ENCODE measurements around the gene IQCH.

DNA sequence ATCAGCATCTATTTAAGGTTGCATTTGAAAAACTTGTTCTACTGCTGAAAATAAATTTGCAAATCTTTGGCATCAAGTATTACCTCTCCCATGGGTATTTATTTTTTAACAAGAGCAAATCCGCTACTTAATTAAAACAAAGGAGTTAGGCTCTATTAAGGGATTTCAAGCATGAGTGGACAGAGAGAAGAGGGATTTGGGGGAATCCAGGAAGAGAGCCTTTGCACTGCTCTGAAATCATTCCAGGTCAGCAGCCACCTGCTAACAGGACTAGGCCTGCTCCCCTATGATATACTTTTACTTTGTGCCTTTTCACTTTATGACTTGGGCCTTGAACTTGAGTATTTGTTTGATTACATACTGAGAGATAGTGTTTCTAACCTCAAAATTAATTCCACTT, 57.1 kb downstream of the IQCH start:
- TF ChIP-seq TCF7L2 (IDR thresholded peaks at IDR 0.05; ENCODE audit: low read depth, low read length) (no peak), BCOR (IDR thresholded peaks at IDR 0.05) (no peak), SMARCA5 (IDR thresholded peaks at IDR 0.05) (no peak), PHF21A (IDR thresholded peaks at IDR 0.05; ENCODE audit: borderline replicate concordance, low read depth) (no peak), SRSF9 (IDR thresholded peaks at IDR 0.05; ENCODE audit: borderline replicate concordance, low read depth, low read length) (no peak), ZNF589 (CRISPR knock-in tag; IDR thresholded peaks at IDR 0.05; ENCODE audit: low read depth) (no peak), ZNF24 (IDR thresholded peaks at IDR 0.05) (no peak)
- TF ChIP-seq, protein P1, sequence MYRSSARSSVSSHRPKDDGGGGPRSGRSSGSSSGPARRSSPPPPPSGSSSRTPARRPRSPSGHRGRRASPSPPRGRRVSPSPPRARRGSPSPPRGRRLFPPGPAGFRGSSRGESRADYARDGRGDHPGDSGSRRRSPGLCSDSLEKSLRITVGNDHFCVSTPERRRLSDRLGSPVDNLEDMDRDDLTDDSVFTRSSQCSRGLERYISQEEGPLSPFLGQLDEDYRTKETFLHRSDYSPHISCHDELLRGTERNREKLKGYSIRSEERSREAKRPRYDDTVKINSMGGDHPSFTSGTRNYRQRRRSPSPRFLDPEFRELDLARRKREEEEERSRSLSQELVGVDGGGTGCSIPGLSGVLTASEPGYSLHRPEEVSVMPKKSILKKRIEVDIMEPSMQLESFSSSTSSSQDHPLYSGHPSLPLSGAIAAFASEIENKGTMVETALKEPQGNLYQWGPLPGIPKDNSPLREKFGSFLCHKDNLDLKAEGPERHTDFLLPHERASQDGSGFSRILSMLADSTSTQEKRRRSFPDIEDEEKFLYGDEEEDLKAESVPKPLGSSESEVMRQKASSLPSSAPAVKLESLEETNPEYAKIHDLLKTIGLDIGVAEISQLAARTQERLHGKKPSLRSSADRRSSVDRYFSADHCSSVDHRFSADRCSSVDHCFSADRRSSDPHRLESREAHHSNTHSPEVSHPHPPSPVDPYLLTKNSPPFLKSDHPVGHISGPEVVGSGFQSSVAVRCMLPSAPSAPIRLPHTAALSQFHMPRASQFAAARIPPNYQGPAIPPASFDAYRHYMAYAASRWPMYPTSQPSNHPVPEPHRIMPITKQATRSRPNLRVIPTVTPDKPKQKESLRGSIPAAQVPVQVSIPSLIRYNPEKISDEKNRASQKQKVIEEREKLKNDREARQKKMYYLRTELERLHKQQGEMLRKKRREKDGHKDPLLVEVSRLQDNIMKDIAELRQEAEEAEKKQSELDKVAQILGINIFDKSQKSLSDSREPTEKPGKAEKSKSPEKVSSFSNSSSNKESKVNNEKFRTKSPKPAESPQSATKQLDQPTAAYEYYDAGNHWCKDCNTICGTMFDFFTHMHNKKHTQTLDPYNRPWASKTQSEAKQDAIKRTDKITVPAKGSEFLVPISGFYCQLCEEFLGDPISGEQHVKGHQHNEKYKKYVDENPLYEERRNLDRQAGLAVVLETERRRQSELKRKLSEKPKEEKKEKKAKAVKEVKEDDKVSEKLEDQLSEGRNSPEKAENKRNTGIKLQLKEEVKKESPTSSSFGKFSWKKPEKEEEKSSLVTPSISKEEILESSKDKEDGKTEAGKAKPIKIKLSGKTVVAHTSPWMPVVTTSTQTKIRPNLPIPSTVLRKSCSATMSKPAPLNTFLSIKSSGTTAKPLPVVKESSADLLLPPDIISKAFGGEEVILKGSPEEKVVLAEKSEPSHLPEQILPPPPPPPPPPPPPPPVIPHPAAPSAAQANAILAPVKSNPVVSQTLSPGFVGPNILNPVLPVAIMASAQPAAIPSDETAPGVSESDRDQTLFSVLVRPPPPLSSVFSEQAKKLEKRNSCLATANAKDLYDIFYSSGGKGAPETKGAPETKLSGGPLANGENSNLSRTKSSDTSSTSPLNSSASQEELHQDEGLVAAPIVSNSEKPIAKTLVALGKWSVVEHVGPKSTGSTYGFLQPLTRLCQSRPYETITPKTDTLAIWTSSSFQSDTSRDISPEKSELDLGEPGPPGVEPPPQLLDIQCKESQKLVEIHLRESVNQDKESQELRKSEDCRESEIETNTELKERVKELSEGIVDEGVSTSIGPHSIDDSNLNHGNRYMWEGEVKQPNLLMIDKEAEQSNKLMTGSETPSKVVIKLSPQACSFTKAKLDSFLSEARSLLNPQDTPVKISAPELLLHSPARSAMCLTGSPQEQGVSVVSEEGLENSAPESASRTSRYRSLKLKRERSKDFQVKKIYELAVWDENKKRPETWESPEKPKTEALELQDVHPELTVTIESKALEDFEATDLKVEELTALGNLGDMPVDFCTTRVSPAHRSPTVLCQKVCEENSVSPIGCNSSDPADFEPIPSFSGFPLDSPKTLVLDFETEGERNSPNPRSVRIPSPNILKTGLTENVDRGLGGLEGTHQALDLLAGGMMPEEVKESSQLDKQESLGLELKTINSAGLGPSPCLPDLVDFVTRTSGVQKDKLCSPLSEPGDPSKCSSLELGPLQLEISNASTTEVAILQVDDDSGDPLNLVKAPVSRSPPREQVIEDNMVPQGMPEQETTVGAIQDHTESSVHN (IDR thresholded peaks at IDR 0.05; ENCODE audit: borderline replicate concordance in 1 of 2, low read depth in 1 of 2) = no peak
- TF ChIP-seq, protein P2, sequence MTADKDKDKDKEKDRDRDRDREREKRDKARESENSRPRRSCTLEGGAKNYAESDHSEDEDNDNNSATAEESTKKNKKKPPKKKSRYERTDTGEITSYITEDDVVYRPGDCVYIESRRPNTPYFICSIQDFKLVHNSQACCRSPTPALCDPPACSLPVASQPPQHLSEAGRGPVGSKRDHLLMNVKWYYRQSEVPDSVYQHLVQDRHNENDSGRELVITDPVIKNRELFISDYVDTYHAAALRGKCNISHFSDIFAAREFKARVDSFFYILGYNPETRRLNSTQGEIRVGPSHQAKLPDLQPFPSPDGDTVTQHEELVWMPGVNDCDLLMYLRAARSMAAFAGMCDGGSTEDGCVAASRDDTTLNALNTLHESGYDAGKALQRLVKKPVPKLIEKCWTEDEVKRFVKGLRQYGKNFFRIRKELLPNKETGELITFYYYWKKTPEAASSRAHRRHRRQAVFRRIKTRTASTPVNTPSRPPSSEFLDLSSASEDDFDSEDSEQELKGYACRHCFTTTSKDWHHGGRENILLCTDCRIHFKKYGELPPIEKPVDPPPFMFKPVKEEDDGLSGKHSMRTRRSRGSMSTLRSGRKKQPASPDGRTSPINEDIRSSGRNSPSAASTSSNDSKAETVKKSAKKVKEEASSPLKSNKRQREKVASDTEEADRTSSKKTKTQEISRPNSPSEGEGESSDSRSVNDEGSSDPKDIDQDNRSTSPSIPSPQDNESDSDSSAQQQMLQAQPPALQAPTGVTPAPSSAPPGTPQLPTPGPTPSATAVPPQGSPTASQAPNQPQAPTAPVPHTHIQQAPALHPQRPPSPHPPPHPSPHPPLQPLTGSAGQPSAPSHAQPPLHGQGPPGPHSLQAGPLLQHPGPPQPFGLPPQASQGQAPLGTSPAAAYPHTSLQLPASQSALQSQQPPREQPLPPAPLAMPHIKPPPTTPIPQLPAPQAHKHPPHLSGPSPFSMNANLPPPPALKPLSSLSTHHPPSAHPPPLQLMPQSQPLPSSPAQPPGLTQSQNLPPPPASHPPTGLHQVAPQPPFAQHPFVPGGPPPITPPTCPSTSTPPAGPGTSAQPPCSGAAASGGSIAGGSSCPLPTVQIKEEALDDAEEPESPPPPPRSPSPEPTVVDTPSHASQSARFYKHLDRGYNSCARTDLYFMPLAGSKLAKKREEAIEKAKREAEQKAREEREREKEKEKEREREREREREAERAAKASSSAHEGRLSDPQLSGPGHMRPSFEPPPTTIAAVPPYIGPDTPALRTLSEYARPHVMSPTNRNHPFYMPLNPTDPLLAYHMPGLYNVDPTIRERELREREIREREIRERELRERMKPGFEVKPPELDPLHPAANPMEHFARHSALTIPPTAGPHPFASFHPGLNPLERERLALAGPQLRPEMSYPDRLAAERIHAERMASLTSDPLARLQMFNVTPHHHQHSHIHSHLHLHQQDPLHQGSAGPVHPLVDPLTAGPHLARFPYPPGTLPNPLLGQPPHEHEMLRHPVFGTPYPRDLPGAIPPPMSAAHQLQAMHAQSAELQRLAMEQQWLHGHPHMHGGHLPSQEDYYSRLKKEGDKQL (CRISPR knock-in tag; IDR thresholded peaks at IDR 0.05; ENCODE audit: borderline replicate concordance) = no peak
- TF ChIP-seq, protein P3, sequence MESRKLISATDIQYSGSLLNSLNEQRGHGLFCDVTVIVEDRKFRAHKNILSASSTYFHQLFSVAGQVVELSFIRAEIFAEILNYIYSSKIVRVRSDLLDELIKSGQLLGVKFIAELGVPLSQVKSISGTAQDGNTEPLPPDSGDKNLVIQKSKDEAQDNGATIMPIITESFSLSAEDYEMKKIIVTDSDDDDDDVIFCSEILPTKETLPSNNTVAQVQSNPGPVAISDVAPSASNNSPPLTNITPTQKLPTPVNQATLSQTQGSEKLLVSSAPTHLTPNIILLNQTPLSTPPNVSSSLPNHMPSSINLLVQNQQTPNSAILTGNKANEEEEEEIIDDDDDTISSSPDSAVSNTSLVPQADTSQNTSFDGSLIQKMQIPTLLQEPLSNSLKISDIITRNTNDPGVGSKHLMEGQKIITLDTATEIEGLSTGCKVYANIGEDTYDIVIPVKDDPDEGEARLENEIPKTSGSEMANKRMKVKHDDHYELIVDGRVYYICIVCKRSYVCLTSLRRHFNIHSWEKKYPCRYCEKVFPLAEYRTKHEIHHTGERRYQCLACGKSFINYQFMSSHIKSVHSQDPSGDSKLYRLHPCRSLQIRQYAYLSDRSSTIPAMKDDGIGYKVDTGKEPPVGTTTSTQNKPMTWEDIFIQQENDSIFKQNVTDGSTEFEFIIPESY (CRISPR knock-in tag; IDR thresholded peaks at IDR 0.05) = no peak
- TF ChIP-seq, protein P4, sequence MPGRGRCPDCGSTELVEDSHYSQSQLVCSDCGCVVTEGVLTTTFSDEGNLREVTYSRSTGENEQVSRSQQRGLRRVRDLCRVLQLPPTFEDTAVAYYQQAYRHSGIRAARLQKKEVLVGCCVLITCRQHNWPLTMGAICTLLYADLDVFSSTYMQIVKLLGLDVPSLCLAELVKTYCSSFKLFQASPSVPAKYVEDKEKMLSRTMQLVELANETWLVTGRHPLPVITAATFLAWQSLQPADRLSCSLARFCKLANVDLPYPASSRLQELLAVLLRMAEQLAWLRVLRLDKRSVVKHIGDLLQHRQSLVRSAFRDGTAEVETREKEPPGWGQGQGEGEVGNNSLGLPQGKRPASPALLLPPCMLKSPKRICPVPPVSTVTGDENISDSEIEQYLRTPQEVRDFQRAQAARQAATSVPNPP (IDR thresholded peaks at IDR 0.05; ENCODE audit: borderline replicate concordance, insufficient read depth, insufficient read length) = no peak

All from K562 (cell line).